HG02885 (cell line): ENCODE results near the gene KRT36.

ENCODE experiments used
- ATAC-seq: cut with Tn5 transposase; IDR thresholded peaks from one replicate; pipeline ENCODE4 v1.9.1; 2021; ENCODE audit warnings: mild to moderate bottlenecking; ENCODE audit not compliant: unreplicated experiment, poor library complexity

The KRT36 gene

DNA sequence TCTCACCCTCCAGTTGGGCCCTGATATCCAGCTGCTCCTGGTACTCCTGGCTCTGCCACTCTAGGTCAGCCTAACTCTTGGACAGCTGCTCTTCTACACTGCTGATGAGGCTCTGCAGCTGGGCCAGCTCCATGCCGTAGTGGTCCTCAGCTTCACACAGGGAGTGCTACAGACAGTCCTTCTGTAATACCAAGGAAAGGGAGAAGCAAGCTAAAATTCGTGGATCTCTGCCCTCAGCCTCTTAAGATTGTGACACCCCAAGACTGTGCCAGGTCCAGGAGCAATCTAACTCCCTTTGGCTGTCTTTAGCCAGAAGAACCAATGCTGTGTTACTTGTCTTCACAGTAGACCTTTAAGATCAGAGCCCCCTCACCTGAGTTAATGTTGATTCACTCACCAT lies 41.2 kb downstream of the KRT36 start:
- no peak for ATAC-seq

DNA sequence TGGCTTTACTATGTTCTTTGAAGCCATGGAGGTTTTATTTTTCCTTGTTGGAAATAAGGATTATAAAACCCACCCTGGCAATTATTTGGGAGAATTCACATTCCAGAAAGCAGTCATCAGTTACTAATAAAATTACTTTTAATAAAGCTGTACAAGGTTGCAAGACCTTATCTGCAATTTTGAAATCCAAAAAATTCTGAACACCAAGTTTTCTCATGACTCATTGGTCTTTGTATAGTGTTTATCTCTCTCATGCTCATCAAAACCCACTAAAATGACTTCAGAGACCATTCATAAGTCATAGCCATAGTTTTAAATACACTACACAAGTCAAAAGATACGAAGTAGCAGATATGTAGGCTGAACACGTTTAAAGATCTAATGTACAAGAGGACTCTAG lies 42.9 kb downstream of the KRT36 start:
- ATAC-seq = no peak

- no peak for ATAC-seq
Observed at GRCh38 chr17:41444640-41445039, 45.1 kb downstream of the KRT36 start.

DNA sequence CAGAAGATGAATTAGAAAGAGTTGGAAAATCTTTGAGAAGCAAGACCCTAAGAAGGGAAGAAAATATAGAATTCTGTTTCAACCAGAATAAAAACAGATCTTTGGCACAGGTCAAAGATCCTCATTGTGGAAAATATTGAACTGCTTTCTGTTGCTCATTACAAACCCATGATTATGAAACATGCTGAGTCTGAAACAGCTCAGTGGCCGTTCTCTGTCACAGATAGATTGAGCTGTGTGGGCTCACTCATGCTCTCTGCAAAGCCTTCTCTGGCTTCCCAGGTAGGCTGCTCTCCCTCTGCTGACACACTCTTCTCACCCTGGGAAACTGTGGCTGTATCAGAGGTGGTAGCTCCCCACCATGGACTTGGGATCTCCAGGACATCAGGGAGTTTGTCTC lies 45.5 kb downstream of the KRT36 start:
- ATAC-seq = no peak

GRCh38 chr17:41442739-41443138 lies 47.0 kb downstream of the KRT36 start:
- ATAC-seq = no peak

DNA sequence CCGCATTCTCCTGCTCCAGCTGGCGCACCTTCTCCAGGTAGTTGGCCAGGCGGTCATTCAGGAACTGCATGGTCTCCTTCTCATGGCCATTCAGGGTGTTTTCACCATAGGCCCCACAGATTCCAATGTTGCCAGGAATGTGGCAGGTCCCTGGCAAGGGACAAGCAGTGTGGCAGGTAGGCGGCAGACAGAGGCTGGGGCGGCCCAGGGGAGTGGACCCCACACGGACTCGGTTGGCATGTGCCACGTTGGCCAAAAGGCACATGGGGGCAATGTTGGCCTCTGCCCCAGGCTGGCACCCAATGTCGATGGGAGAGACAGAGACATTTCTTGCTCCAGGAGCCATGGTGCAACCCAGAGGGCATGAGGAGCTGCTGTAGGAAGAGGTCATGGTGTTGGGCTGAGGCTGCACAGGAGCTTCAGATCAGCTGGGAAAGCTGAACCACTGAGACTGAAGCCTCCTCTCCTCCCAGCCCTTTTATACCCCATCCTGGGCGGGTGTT lies 49.1 kb downstream of the KRT36 start, which contains the start of gene KRT38:
Gene KRT38 (minus strand): TSS at position 453 of the 503 bp plus-strand sequence. CDS start 62 bp downstream, at position 391.
- ATAC-seq = no peak

DNA sequence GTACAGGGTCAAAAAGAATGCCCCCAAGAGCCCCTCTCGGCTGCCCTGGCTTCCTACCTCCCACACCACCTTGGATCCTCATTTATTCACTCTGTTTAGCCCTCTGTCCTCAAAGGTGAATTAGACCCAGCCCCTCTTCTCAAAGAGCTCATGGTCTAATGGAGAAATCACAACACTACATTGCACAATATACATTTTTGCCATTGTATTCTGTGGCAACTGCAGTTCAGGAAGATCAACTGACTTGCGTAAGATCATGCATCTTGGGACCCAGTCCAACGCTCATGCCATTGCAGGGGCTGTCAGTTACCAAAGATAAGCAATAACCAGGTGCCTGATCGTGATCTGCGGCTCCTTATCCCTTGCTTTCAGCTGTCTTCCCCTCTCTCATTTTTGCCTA lies 50.3 kb downstream of the KRT36 start:
- no peak for ATAC-seq

- no peak for ATAC-seq
Observed at GRCh38 chr17:41437769-41438168, 51.9 kb downstream of the KRT36 start.

GRCh38 chr17:41437254-41437653 lies 52.5 kb downstream of the KRT36 start:
- no peak for ATAC-seq
